Lower leg skin (tissue), 4 donors: ENCODE data around the gene DZANK1. TPM values are rescaled to one million over a fixed set of nuclear protein-coding genes. Genes with fewer than 3 reads are reported as not detected.

Source experiments
- DNase-seq, 2 donors: peaks; one replicate each; pipeline ENCODE4 v3.0.0-alpha.2; 2019; ENCODE audit warnings: low spot score in 2 of 2
- H3K4me3 ChIP-seq: fragments of 200-600 bp; sonication (generic); 2 replicates; pipeline ENCODE4 v1.5.1; 2017; ENCODE audit warnings: mild to moderate bottlenecking, low read depth; ENCODE audit not compliant: poor library complexity, severe bottlenecking
- CTCF ChIP-seq, 3 donors: fragments of 450-650 bp; IDR thresholded peaks; one replicate each; pipeline ENCODE4 v1.5.1; 2016; ENCODE audit warnings: antibody characterized with exemption in 3 of 3, mild to moderate bottlenecking in 3 of 3, moderate library complexity in 2 of 3
- POLR2A ChIP-seq, 2 donors: fragments of 450-650 bp; IDR thresholded peaks; one replicate each; pipeline ENCODE4 v1.6.1; 2016 to 2017; ENCODE audit warnings: antibody characterized with exemption in 2 of 2, mild to moderate bottlenecking in 1 of 2, moderate library complexity in 1 of 2
- WGBS, 2 donors: methylation state at CpG; one replicate each; pipeline ENCODE4 v1.1.5; 2018; 5-methylcytosine and 5-hydroxymethylcytosine counted together
- intact Hi-C: fragments of 100-400 bp; cut with DNase I; formaldehyde crosslinking; loops from one replicate; pipeline ENCODE4 v1.15.0; 2023; ENCODE audit warnings: low total_unique reads
- total RNA-seq, 4 donors: library from RNA; depleted of rRNA; stranded (reverse); fragments of >200 nt; gene quantifications; one replicate each; pipeline ENCODE4 v1.1.0, GENCODE V29; 2016

Gene DZANK1
- total RNA-seq, 4 donors from 2014 or later: 0.53 to 6.1 (median 4.3) TPM

- TF ChIP-seq CTCF (IDR thresholded peaks at IDR 0.05): no peak
- no peak for TF ChIP-seq POLR2A (IDR thresholded peaks at IDR 0.05)
- intact Hi-C loops: no loop called here
- no peak overlapping the region for H3K4me3 ChIP-seq
- DNase-seq: no peak
- WGBS, 2 donors: 78% methylated on average over 6 of the region's 6 CpGs
Observed at GRCh38 chr20:18431206-18431605, 35.6 kb downstream of the DZANK1 start.

DNA sequence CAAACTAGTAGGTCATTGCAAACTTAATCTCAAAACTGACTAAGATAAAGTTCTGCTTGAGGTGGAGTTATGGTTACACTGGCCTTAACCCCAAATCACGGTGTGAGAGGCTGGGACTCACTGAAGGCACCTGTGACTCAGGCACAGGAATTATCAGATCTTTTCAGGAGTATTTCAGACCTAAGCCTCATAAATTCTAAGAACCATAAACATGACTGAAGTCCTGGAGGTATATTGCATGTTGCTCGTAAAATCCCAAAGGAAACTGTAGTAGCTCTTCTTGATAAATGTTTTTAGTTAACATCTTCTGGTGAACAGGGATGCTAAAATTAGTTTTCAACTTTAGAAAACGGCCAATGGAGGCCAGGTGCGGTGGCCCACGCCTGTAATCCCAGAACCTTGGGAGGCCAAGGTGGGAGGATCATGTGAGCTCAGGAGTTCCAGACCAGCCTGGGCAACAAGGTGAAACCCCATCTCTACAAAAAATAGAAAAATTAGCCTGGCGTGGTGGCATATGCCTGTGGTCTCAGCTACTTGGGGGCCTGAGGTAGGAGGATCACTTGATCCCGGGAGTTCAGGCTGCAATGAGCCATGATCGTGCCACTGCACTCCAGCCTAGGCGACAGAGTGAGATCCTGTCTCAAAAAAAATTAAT, 36.5 kb downstream of the DZANK1 start:
- 92 to 97% methylated on average over 9 of the region's 9 CpGs for WGBS, 2 donors
- H3K4me3 ChIP-seq: no peak overlapping the region
- no peak for DNase-seq
- TF ChIP-seq CTCF (IDR thresholded peaks at IDR 0.05): no peak
- no peak for TF ChIP-seq POLR2A (IDR thresholded peaks at IDR 0.05)
- intact Hi-C loops: no loop called here

GRCh38 chr20:18428490-18429173, 38.2 kb downstream of the DZANK1 start:
- 63 to 79% methylated on average over 3 of the region's 3 CpGs for WGBS, 2 donors
- TF ChIP-seq CTCF (IDR thresholded peaks at IDR 0.05) (no peak), POLR2A (IDR thresholded peaks at IDR 0.05) (no peak)
- no peak overlapping the region for H3K4me3 ChIP-seq
- DNase-seq: no peak
- intact Hi-C loops: no loop called here

DNA sequence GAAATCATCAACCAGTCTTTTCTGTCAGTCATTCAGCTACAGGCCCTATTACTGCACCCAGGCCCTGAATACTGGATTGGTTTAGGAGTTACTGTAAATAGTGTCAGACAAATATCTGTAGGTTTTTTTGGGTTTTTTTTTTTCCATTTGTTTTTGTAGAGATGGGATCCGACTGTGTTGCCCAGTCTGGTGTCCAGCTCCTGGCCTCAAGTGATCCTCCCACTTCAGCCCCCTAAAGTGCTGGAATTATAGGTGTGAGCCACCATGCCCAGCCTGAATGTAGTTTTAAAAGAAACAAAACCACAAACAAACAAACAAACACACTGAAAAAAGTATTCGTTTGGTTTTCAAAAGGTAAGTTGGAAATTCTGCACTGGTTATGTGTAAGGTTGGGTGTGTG, 39.6 kb downstream of the DZANK1 start:
- no peak for DNase-seq
- intact Hi-C loops: no loop called here
- WGBS, 2 donors: 88 to 90% methylated on average over 2 of the region's 2 CpGs
- no peak overlapping the region for H3K4me3 ChIP-seq
- TF ChIP-seq POLR2A (IDR thresholded peaks at IDR 0.05) (no peak), CTCF (IDR thresholded peaks at IDR 0.05) (no peak)

- intact Hi-C loops: no loop called here
- TF ChIP-seq POLR2A (IDR thresholded peaks at IDR 0.05) (no peak), CTCF (IDR thresholded peaks at IDR 0.05) (no peak)
- no peak for DNase-seq
- H3K4me3 ChIP-seq: no peak overlapping the region
Observed at GRCh38 chr20:18421608-18422007, 45.2 kb downstream of the DZANK1 start.
